Karpas-422 (cell line): Measurements from ENCODE around the gene LRRC59. TPM values are rescaled to one million over a fixed set of nuclear protein-coding genes. Genes with fewer than 3 reads are reported as not detected.

Source experiments
- DNase-seq: peaks from one replicate; pipeline ENCODE4 v3.0.0-alpha.2; 2015
- H2AFZ ChIP-seq: fragments of 200-600 bp; sonication (generic); 2 replicates; pipeline ENCODE4 v1.6.1; 2014; ENCODE audit warnings: antibody characterized with exemption, low read length, mixed read lengths
- H3K27ac ChIP-seq: fragments of 200-600 bp; sonication (generic); 2 replicates; pipeline ENCODE4 v1.5.1; 2014; ENCODE audit warnings: mild to moderate bottlenecking, low read length, moderate library complexity
- H3K27me3 ChIP-seq: fragments of 200-600 bp; sonication (generic); 2 replicates; pipeline ENCODE4 v1.6.1; 2014; ENCODE audit warnings: low read length, mixed read lengths
- H3K36me3 ChIP-seq: fragments of 200-600 bp; sonication (generic); 2 replicates; pipeline ENCODE4 v1.6.1; 2014; ENCODE audit warnings: low read length, mixed read lengths; ENCODE audit not compliant: insufficient read depth
- H3K4me1 ChIP-seq: fragments of 200-600 bp; sonication (generic); 2 replicates; pipeline ENCODE4 v1.6.1; 2014; ENCODE audit warnings: mild to moderate bottlenecking, low read length, mixed read lengths
- H3K4me2 ChIP-seq: fragments of 200-600 bp; sonication (generic); 2 replicates; pipeline ENCODE4 v1.6.1; 2014; ENCODE audit warnings: low read length, low read depth, mild to moderate bottlenecking; ENCODE audit not compliant: poor library complexity, severe bottlenecking
- H3K4me3 ChIP-seq: fragments of 200-600 bp; sonication (generic); 2 replicates; pipeline ENCODE4 v1.5.1; 2014; ENCODE audit warnings: mild to moderate bottlenecking, antibody characterized with exemption, low read length, mixed read lengths
- H3K79me2 ChIP-seq: fragments of 200-600 bp; sonication (generic); 2 replicates; pipeline ENCODE4 v1.6.1; 2014; ENCODE audit warnings: mild to moderate bottlenecking, low read length, mixed read lengths
- H3K9ac ChIP-seq: fragments of 200-600 bp; sonication (generic); 2 replicates; pipeline ENCODE4 v1.6.0; 2014; ENCODE audit warnings: low read length
- H3K9me2 ChIP-seq: fragments of 200-600 bp; sonication (generic), shearing (Covaris generic); replicated peaks from 2 replicates; pipeline ENCODE4 v1.6.0; 2014; ENCODE audit warnings: mild to moderate bottlenecking, low read length, moderate library complexity; ENCODE audit not compliant: insufficient read depth
- H3K9me3 ChIP-seq: fragments of 300-700, 200-600 bp; sonication (generic); 2 replicates; pipeline ENCODE4 v1.6.1; 2014; ENCODE audit warnings: low read length, mixed read lengths
- H4K20me1 ChIP-seq: fragments of 200-600 bp; sonication (generic); 2 replicates; pipeline ENCODE4 v1.6.1; 2014; ENCODE audit warnings: mild to moderate bottlenecking, antibody characterized with exemption, low read length, low read depth; ENCODE audit not compliant: insufficient read depth
- total RNA-seq: library from RNA; depleted of rRNA; stranded (reverse); fragments of >200 nt; shearing (Covaris generic); gene quantifications from 2 replicates; pipeline ENCODE4 v1.2.3, GENCODE V29; 2014; ENCODE audit warnings: low replicate concordance; rRNA removed

The LRRC59 gene
- 53.3 and 68.0 TPM in 2 replicates for total RNA-seq

- peaks cover 49% of the 10 kb centered on the region for H3K79me2 ChIP-seq
- peaks cover 35% of the 10 kb centered on the region for H3K36me3 ChIP-seq
- H3K4me2 ChIP-seq = peak within 1 kb of the TSS; percentile 100
- peaks cover 31% of the 10 kb centered on the region for H3K4me1 ChIP-seq
- peaks cover 24% of the 10 kb centered on the region for H4K20me1 ChIP-seq
- peak within 1 kb of the TSS; percentile 24; the same call in 1 of the 2 replicates for H3K27ac ChIP-seq
- DNase-seq = peak; percentile 94
- H3K9me3 ChIP-seq = no peaks in the 10 kb centered on the region
- H3K4me3 ChIP-seq = peak within 1 kb of the TSS; percentile 95
- H3K27me3 ChIP-seq = no peaks in the 10 kb centered on the region
- peaks cover 3% of the 10 kb centered on the region; the same call in 1 of the 2 replicates for H3K9me2 ChIP-seq
- peak within 1 kb of the TSS; percentile 95 for H3K9ac ChIP-seq
- peak within 1 kb of the TSS; percentile 93 for H2AFZ ChIP-seq
Measured at GRCh38 chr17:50397111-50397918, at the start of gene LRRC59. TSS of gene LRRC59 (minus strand) at chr17:50397523. CDS start at chr17:50397317, 206 bp downstream.

- H3K9me2 ChIP-seq = no peaks in the 10 kb centered on the region
- no peaks in the 10 kb centered on the region for H4K20me1 ChIP-seq
- no peak overlapping the region for H3K4me3 ChIP-seq
- no peaks in the 10 kb centered on the region for H3K36me3 ChIP-seq
- peaks cover 51% of the 10 kb centered on the region for H3K79me2 ChIP-seq
- H3K27me3 ChIP-seq = no peaks in the 10 kb centered on the region
- no peak overlapping the region for H2AFZ ChIP-seq
- H3K4me1 ChIP-seq = peaks cover 14% of the 10 kb centered on the region
- H3K4me2 ChIP-seq = no peak overlapping the region
- H3K9ac ChIP-seq = no peak overlapping the region
- DNase-seq = no peak
- no peaks in the 10 kb centered on the region for H3K9me3 ChIP-seq
- no peak overlapping the region for H3K27ac ChIP-seq
Measured at GRCh38 chr17:50445730-50446325, 48.5 kb upstream of the LRRC59 start.

DNA sequence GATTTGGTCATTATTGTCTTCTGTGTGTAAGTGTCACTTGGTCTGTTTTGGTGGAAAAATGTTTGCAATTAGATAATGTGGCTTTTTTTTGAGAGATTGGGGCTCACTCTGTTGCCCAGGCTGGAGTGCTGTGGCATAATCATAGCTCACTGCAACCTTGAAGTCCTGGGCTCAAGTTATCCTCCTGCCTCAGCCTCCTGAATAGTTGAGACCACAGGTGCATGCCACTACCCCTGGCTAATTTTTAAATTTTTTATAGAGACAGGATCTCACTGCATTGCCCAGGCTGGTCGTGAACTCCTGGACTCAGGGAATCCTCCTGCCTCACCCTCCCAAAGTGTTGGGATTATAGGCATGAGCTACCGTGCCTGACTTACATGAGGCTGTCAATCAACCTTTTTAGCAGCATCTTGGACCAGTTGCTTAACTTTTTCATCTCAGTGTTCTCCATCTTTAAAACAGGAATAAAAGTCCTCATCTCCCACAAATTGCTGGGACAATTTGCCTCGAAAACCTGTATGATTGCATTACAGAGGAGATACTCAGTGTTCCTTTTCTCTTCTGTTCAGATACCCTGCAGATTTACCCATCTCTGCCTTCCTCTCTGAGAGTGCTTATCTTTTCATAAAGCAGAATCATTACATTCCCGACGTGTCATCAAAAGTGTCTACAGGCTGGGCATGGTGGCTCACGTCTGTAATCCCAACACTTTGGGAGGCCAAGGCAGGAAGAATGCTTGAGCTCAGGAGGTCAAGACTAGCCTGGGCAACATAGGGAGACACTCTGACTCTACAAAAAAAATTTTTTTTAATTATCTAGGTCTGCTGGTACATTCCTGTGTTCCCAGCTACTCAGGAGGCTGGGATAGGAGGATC, 47.8 kb upstream of the LRRC59 start:
- Histone ChIP-seq H3K9me2 (no peaks in the 10 kb centered on the region), H4K20me1 (no peaks in the 10 kb centered on the region), H3K27me3 (no peaks in the 10 kb centered on the region), H2AFZ (no peak overlapping the region), H3K4me1 (peaks cover 14% of the 10 kb centered on the region), H3K27ac (no peak overlapping the region), H3K36me3 (no peaks in the 10 kb centered on the region), H3K79me2 (peaks cover 54% of the 10 kb centered on the region), H3K9me3 (no peaks in the 10 kb centered on the region), H3K4me3 (no peak overlapping the region), H3K4me2 (no peak overlapping the region), H3K9ac (no peak overlapping the region)
- no peak for DNase-seq

GRCh38 chr17:50443505-50443974, 46.2 kb upstream of the LRRC59 start:
- no peak overlapping the region for H2AFZ ChIP-seq
- H3K9me2 ChIP-seq = no peaks in the 10 kb centered on the region
- H3K4me3 ChIP-seq = no peak overlapping the region
- H3K27me3 ChIP-seq = no peaks in the 10 kb centered on the region
- H3K4me1 ChIP-seq = peaks cover 14% of the 10 kb centered on the region
- no peak overlapping the region for H3K9ac ChIP-seq
- no peaks in the 10 kb centered on the region for H3K36me3 ChIP-seq
- no peaks in the 10 kb centered on the region for H4K20me1 ChIP-seq
- DNase-seq = no peak
- H3K9me3 ChIP-seq = no peaks in the 10 kb centered on the region
- H3K4me2 ChIP-seq = no peak overlapping the region
- H3K79me2 ChIP-seq = peaks cover 56% of the 10 kb centered on the region
- H3K27ac ChIP-seq = no peak overlapping the region

- H3K79me2 ChIP-seq = peaks cover 45% of the 10 kb centered on the region
- DNase-seq = no peak
- no peaks in the 10 kb centered on the region for H3K27me3 ChIP-seq
- H3K9me2 ChIP-seq = no peaks in the 10 kb centered on the region
- H2AFZ ChIP-seq = no peak overlapping the region
- H3K9me3 ChIP-seq = no peaks in the 10 kb centered on the region
- no peaks in the 10 kb centered on the region for H4K20me1 ChIP-seq
- H3K27ac ChIP-seq = no peak overlapping the region
- H3K4me1 ChIP-seq = peaks cover 14% of the 10 kb centered on the region
- no peak overlapping the region for H3K4me2 ChIP-seq
- H3K4me3 ChIP-seq = no peak overlapping the region
- H3K9ac ChIP-seq = no peak overlapping the region
- 0 out of 2 replicates have a peak, but pooled peaks cover 3% of the 10 kb centered on the region for H3K36me3 ChIP-seq
Measured at GRCh38 chr17:50440838-50441829, 43.8 kb upstream of the LRRC59 start.

GRCh38 chr17:50440172-50440837, 43.0 kb upstream of the LRRC59 start:
- peaks cover 39% of the 10 kb centered on the region for H3K79me2 ChIP-seq
- H3K9ac ChIP-seq = no peak overlapping the region
- H2AFZ ChIP-seq = no peak overlapping the region

GRCh38 chr17:50439008-50439407, 41.7 kb upstream of the LRRC59 start:
- Histone ChIP-seq H3K36me3 (0 out of 2 replicates have a peak, but pooled peaks cover 3% of the 10 kb centered on the region), H3K9me3 (no peaks in the 10 kb centered on the region), H3K27me3 (no peaks in the 10 kb centered on the region), H3K4me3 (no peak overlapping the region), H3K9ac (no peak overlapping the region), H4K20me1 (no peaks in the 10 kb centered on the region), H3K27ac (no peak overlapping the region), H3K4me2 (no peak overlapping the region), H3K9me2 (no peaks in the 10 kb centered on the region), H2AFZ (no peak overlapping the region), H3K4me1 (peaks cover 14% of the 10 kb centered on the region), H3K79me2 (peaks cover 31% of the 10 kb centered on the region)
- no peak for DNase-seq

More at GRCh38 chr17:50440172-50440837, 43.0 kb upstream of the LRRC59 start:
- H3K4me2 ChIP-seq = no peak overlapping the region
- no peak overlapping the region for H3K4me3 ChIP-seq
- no peaks in the 10 kb centered on the region for H3K27me3 ChIP-seq
- DNase-seq = no peak
- 0 out of 2 replicates have a peak, but pooled peaks cover 3% of the 10 kb centered on the region for H3K36me3 ChIP-seq
- no peak overlapping the region for H3K27ac ChIP-seq
- H3K4me1 ChIP-seq = peaks cover 14% of the 10 kb centered on the region
- no peaks in the 10 kb centered on the region for H4K20me1 ChIP-seq
- no peaks in the 10 kb centered on the region for H3K9me3 ChIP-seq
- H3K9me2 ChIP-seq = no peaks in the 10 kb centered on the region
